D721Med (cell line): ENCODE data around the gene BIRC5.
"Not testable (repeated sequence)": the region's sequence is repeated elsewhere in the genome, so short reads cannot be mapped to it uniquely, and the experiment has no call there.

Source experiments
- DNase-seq: peaks from one replicate; pipeline ENCODE4 v3.0.0; 2011; ENCODE audit warnings: low spot score; ENCODE audit not compliant: insufficient read length
- FAIRE-seq: peaks from 2 replicates; lab custom pipeline; 2011; peaks lifted over from hg19 to GRCh38; lab: Jason Lieb, UNC
- TF ChIP-seq, protein P1 (sequence below): IDR thresholded peaks from 2 replicates; pipeline ENCODE4 v1.5.1; 2012; ENCODE audit warnings: mild to moderate bottlenecking, control low read depth; ENCODE audit not compliant: insufficient read depth; ENCODE audit errors: missing control alignments

Gene BIRC5

DNA sequence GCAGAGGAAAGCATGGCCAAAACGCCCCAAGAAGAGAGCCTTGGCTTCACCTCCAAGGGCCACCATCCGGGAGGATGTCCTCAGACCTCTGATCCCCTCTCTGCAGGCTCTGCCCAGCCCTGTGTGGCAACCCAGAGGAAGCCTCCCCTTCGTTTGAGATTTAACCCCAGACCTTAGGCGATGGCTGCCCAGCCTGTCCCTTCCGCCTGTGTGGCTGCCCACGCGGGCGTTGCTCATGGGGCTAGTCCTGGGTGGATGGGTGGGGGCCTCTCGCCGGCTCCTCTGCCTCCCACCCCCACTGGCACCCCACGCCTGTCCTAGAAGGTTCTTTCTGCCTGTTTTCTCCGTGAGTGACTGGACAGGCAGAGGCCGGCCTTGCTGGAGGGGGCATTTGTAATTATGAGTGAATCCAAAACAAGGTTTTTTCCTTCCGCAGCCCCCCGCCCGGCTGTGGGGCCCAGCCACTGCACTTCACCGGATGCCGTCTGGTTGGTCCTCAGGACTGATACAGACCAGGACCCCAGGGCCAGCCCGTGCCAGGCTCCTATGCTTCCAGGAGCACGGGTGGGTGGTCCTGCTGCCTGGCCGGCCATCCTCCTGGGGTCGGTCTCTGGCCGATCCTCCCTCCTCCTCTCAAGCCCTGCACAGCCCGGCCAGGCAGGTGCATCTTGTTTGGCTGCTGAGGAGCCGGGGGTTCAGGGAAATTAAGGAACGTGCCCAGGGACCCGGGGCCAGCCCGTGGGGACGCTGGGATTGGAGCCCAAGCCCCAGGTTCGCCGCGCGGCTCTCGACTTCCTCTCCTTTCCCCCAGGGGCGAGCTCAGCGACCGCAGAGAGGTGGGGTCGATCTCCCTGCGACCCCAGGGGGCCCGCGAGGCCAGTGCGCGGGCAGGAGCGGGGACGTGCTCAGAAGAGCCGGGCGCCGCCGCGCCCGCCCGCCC lies 17.2 kb downstream of the BIRC5 start, which contains the start of gene TMEM235:
Gene TMEM235, plus strand, starts transcription at position 636 of the 940 bp plus-strand sequence. CDS start 393 bp downstream, outside the sequence.
- TF ChIP-seq, protein P1, sequence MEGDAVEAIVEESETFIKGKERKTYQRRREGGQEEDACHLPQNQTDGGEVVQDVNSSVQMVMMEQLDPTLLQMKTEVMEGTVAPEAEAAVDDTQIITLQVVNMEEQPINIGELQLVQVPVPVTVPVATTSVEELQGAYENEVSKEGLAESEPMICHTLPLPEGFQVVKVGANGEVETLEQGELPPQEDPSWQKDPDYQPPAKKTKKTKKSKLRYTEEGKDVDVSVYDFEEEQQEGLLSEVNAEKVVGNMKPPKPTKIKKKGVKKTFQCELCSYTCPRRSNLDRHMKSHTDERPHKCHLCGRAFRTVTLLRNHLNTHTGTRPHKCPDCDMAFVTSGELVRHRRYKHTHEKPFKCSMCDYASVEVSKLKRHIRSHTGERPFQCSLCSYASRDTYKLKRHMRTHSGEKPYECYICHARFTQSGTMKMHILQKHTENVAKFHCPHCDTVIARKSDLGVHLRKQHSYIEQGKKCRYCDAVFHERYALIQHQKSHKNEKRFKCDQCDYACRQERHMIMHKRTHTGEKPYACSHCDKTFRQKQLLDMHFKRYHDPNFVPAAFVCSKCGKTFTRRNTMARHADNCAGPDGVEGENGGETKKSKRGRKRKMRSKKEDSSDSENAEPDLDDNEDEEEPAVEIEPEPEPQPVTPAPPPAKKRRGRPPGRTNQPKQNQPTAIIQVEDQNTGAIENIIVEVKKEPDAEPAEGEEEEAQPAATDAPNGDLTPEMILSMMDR: no peak
- no peak for DNase-seq
- no peak for FAIRE-seq

DNA sequence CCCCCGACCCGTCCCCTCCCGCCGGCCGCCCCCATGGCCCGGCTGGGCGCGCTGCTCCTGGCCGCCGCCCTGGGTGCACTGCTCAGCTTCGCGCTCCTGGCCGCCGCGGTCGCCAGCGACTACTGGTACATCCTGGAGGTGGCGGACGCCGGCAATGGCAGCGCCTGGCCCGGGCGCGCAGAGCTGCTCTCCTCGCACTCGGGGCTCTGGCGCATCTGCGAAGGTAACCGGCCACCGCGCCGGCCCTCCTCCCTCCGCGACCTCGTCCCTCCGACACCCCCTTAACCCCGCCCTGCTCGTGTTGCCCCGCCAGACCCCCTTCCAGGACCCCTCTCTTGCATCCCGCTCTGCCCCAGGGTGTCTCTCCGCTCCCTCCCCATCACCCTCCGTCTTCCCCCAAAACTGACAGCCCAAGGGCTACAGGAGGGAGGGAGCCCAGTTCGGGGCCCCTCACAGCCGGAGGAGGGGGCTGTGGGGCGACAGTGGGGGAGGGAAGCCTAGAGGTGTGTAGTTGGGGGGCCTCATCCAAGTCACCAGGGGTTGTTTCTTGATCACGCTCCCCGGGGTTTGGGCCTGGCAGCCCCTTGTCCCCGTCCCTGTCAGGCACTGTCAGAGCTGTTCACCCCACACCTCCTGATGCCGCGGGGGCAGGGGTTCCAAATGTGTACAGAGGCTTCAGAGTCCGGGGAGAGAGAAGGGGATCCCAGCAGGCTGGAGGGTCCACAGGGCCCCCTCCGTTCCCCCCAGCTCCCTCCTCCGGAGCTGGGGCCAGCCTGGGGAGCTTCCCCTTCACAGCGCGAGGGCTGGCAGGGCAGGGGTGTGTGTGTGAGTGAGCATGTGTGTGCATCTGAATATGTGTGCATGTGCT lies 18.2 kb downstream of the BIRC5 start:
- FAIRE-seq: no peak
- no peak for DNase-seq
- TF ChIP-seq, protein P1: no peak

DNA sequence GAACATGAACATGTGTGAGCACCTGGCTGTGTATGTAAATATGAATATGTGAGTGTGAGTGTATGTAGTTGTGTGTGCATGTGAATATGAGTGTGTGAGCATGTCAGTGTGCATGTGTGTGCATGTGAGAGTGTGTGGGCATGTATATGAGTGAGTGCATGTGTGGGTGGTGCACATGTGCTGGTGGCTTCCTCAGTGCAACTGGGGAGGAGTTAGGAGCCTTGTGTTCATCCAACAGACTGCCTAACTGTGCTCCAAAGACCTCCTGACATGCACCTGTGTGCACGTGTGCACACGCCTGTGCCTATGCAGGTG lies 18.8 kb downstream of the BIRC5 start:
- FAIRE-seq (no peak), DNase-seq (no peak)
- TF ChIP-seq, protein P1: no peak

DNA sequence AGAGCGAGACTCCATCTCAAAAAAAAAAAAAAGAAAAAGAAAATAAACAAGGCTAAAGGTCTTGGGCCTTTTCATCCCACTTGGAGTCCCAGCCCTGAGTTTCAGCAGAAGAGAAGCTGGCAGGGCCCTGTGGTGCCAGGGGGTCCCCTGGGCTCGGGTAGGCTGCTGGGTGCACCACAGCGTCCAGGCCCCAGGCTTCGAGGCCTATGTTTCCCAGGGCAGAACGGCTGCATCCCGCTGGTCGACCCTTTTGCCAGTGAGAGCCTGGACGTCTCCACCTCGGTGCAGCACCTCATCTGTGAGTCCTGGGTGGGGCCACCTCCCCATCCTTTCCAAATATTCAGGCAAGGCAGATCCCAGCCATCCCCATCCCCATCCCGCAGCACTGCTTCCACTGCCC lies 19.6 kb downstream of the BIRC5 start:
- FAIRE-seq: no peak

DNA sequence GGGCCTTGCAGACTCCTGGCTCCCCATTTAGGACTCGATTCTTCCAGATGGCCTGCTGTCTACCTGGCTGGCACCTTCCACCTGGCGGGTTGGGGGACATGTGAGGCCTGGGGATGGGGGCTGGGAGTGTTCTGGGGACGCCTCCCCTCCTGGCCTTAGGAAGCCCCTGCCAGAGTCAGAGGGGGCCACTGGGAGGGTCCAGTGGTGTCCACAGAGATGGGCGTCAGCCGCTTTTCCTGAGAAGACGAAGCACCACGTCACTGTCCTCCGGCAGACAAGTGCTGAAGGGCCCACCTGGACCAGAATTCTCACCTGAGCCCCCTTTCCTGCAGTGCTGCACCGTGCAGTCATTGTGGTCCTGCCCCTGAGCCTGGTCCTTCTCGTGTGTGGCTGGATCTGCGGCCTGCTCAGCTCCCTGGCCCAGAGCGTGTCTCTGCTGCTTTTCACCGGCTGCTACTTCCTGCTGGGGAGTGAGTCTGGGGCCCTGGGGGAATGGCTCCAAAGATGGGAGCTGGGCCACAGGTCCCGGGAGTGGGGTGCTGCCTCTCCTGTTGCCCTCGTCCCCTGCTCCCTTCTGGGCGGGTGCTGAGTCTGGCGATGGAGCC lies 20.3 kb downstream of the BIRC5 start:
- TF ChIP-seq, protein P1: no peak
- FAIRE-seq (no peak), DNase-seq (no peak)

More for the DNA sequence above, 19.6 kb downstream of the BIRC5 start:
- TF ChIP-seq, protein P1: no peak
- no peak for DNase-seq

DNA sequence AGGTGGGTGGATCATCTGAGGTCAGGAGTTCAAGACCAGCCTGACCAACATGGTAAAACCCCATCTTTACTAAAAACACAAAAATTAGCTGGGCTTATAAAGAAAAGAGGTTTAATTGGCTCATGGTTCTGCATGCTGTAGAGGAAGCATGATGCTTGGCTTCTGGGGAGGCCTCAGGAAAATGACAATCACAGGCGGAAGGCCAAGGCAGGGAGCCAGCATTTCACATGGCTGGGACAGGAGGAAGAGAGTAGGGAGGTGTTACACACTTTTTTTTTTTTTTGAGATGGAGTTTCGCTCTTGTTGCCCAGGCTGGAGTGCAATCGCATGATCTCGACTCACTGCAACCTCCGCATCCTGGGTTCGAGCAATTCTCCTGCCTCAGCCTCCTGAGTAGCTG lies 21.0 kb downstream of the BIRC5 start:
- FAIRE-seq, DNase-seq: not testable (repeated sequence)

DNA sequence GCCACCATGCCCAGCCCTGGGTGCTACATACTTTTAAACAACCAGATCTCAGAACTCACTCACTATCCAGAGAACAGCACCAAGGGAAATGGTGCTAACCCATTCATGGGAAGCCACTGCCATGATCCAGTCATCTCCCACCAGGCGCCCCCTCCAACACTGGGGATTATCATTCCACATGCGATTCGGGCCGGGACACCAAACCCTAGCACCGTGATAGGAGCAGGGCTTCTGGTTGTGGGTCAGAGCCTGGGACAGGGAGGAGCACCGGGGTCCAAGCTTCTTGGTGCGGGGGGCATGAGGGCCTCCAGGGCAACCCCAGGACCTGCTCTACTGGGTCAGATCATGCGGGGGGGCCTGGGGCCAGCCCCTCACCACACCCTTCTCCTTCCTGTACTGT lies 21.8 kb downstream of the BIRC5 start:
- TF ChIP-seq, protein P1: no peak
- DNase-seq (no peak), FAIRE-seq (no peak)
